SK-N-MC (cell line): Measurements from ENCODE around the gene THSD8.

Experiments used
- DNase-seq: peaks from one replicate; pipeline ENCODE4 v3.0.0-alpha.2; 2011; ENCODE audit warnings: low read depth, low spot score
- H3K27ac ChIP-seq: fragments of 200-600 bp; sonication (generic); 2 replicates; pipeline ENCODE4 v1.5.1; 2016; ENCODE audit warnings: mixed run types
- H3K36me3 ChIP-seq: fragments of 200-600 bp; sonication (generic); 2 replicates; pipeline ENCODE4 v1.6.1; 2017; ENCODE audit warnings: antibody characterized with exemption, low read length, mixed read lengths; ENCODE audit not compliant: insufficient read depth
- H3K4me3 ChIP-seq: fragments of 200-600 bp; sonication (generic); 2 replicates; pipeline ENCODE4 v1.5.1; 2016
- H3K9ac ChIP-seq: fragments of 200-600 bp; sonication (generic); 2 replicates; pipeline ENCODE4 v1.8.0; 2017; ENCODE audit warnings: mixed run types, mixed read lengths; ENCODE audit not compliant: insufficient read length
- H3K9me3 ChIP-seq: fragments of 200-600 bp; sonication (generic); 2 replicates; pipeline ENCODE4 v1.6.1; 2017; ENCODE audit warnings: low read depth, mild to moderate bottlenecking, antibody characterized with exemption, low read length, moderate library complexity, mixed read lengths
- EZH2 ChIP-seq: fragments of 200-600 bp; sonication (generic); IDR thresholded peaks from one replicate; pipeline ENCODE4 v1.6.1; 2017; ENCODE audit warnings: antibody characterized with exemption
- FOXP2 ChIP-seq: optimal IDR thresholded peaks from 2 replicates; pipeline ENCODE3; 2011; ENCODE audit warnings: mild to moderate bottlenecking, moderate library complexity; ENCODE audit not compliant: insufficient read depth; ENCODE audit errors: extremely low read length, control extremely low read depth
- POLR2AphosphoS5 ChIP-seq: IDR thresholded peaks from 2 replicates; pipeline ENCODE4 v1.6.1; 2012; ENCODE audit warnings: mild to moderate bottlenecking, low read depth, low read length, borderline replicate concordance

The THSD8 gene

GRCh38 chr19:12777217-12778016 lies 24.5 kb upstream of the THSD8 start:
- peak overlapping the region; percentile 90 for H3K27ac ChIP-seq
- no peak for DNase-seq
- H3K36me3 ChIP-seq: no peaks in the 10 kb centered on the region
- TF ChIP-seq POLR2AphosphoS5: no peak
- no peak for TF ChIP-seq FOXP2
- TF ChIP-seq EZH2: no peak
- no peaks in the 10 kb centered on the region for H3K9me3 ChIP-seq
- H3K9ac ChIP-seq: peak overlapping the region; percentile 21
- peak overlapping the region; percentile 81 for H3K4me3 ChIP-seq

- no peak for DNase-seq
Measured at GRCh38 chr19:12778017-12778904, 23.6 kb upstream of the THSD8 start.

GRCh38 chr19:12778905-12779161 lies 23.0 kb upstream of the THSD8 start:
- Histone ChIP-seq H3K9ac (peak overlapping the region; percentile 30), H3K4me3 (peak overlapping the region; percentile 81), H3K9me3 (no peaks in the 10 kb centered on the region), H3K36me3 (no peaks in the 10 kb centered on the region), H3K27ac (peak overlapping the region; percentile 90)
- no peak for DNase-seq
- TF ChIP-seq EZH2: no peak
- 0 out of 2 replicates have a peak, but pooled peaks have one; percentile 3 for TF ChIP-seq POLR2AphosphoS5
- no peak for TF ChIP-seq FOXP2

More at GRCh38 chr19:12778017-12778904, 23.6 kb upstream of the THSD8 start:
- Histone ChIP-seq H3K9me3 (no peaks in the 10 kb centered on the region), H3K36me3 (no peaks in the 10 kb centered on the region), H3K9ac (peak overlapping the region; percentile 30), H3K27ac (peak overlapping the region; percentile 90), H3K4me3 (peak overlapping the region; percentile 81)
- TF ChIP-seq POLR2AphosphoS5: peak; percentile 77
- no peak for TF ChIP-seq FOXP2
- no peak for TF ChIP-seq EZH2

- no peak for DNase-seq
- TF ChIP-seq POLR2AphosphoS5 (no peak), EZH2 (no peak)
- Histone ChIP-seq H3K9ac (peak overlapping the region; percentile 30), H3K36me3 (no peaks in the 10 kb centered on the region), H3K9me3 (no peaks in the 10 kb centered on the region), H3K27ac (peak overlapping the region; percentile 90), H3K4me3 (peak overlapping the region; percentile 81)
Measured at GRCh38 chr19:12779162-12779993, 22.5 kb upstream of the THSD8 start.

GRCh38 chr19:12782174-12782423 lies 19.8 kb upstream of the THSD8 start:
- H3K27ac ChIP-seq: peak overlapping the region; percentile 93
- DNase-seq: no peak
- H3K9me3 ChIP-seq: no peaks in the 10 kb centered on the region
- H3K9ac ChIP-seq: no peak overlapping the region
- H3K36me3 ChIP-seq: no peaks in the 10 kb centered on the region
- 0 out of 2 replicates have a peak overlapping the region, but pooled peaks have one; percentile 84 for H3K4me3 ChIP-seq
- TF ChIP-seq FOXP2 (no peak), POLR2AphosphoS5 (no peak), EZH2 (no peak)

GRCh38 chr19:12782424-12783290 lies 19.2 kb upstream of the THSD8 start:
- H3K9me3 ChIP-seq: no peaks in the 10 kb centered on the region
- H3K27ac ChIP-seq: peak overlapping the region; percentile 93
- TF ChIP-seq POLR2AphosphoS5 (peak; percentile 61), EZH2 (no peak)
- H3K4me3 ChIP-seq: peak overlapping the region; percentile 84
- H3K9ac ChIP-seq: peak overlapping the region; percentile 73
- no peaks in the 10 kb centered on the region for H3K36me3 ChIP-seq
- DNase-seq: no peak

- no peak; the same call in 1 of the 2 replicates for TF ChIP-seq POLR2AphosphoS5
- no peak for TF ChIP-seq FOXP2
- TF ChIP-seq EZH2: no peak
- Histone ChIP-seq H3K36me3 (no peaks in the 10 kb centered on the region), H3K9ac (peak overlapping the region; percentile 73), H3K4me3 (peak overlapping the region; percentile 84), H3K27ac (peak overlapping the region; percentile 93), H3K9me3 (no peaks in the 10 kb centered on the region)
- no peak for DNase-seq
Measured at GRCh38 chr19:12783291-12783848, 18.5 kb upstream of the THSD8 start.
